Retina (tissue), 1 donor: ENCODE measurements around the gene RIPK1.

Experiments
- DNase-seq: peaks from one replicate; pipeline ENCODE4 v3.0.0-alpha.2; 2016

The RIPK1 gene

GRCh38 chr6:3086282-3086946, 18.1 kb downstream of the RIPK1 start:
- DNase-seq, result no peak

- DNase-seq, result no peak
These were observed 20.2 kb downstream of the RIPK1 start for GRCh38 chr6:3088446-3088845.

DNA sequence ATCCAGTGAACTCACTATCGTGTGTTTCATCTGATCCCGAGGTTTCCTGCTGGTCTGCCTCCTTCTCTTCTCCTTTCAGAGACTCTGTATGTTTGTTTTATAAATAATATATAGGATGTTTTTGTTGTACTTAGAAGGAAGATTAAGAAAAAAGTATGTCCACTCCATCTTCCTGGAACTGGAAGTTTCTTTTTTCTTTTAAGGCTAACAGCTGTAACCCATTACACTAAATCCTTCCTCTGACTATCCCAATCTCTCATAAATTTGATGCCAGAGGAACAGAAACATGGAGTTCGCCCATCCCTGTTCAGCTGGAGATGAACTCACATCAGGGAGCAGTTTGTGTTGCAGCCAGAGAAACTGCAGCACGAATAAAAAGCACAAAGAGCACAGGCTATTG, 20.7 kb downstream of the RIPK1 start:
- no peak for DNase-seq

DNA sequence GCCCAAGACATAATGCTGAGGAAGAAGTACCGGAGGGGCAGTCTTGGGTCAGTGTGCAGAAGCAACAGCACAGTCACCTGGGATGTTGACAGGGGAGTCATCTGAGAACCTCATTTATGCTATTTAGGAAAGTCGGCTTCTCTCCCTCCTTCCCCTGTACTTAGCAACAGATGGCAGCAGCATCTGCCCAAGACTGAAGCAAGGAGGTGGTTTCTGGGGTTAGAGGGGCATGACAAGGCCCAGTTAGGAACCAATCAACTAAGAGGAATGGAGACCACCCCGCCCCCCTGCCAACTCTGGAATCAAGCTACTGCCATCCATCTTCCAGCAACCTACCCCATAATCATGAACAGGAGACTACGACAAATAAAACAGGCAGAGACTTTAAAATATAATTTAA, 21.7 kb downstream of the RIPK1 start:
- peak; percentile 13 for DNase-seq

GRCh38 chr6:3094815-3095214, 26.5 kb downstream of the RIPK1 start:
- DNase-seq, result no peak

DNA sequence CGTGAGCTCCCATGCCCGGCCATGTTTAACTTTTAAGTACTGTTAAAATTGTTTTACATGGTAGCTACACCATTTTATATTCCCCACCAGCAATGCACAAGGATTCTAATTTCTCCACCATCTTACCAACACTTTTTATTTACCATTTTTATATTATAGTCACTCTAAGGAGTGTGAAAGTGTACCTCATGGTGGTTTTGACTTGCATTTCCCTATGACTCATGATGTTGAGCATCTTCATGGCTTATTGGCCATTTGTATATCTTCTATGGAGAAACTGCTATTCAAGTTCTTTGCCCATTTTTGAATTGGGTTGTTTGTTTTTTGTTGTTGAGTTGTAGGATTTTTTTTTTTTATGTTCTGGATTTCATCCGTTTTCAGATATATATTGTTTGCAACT, 34.6 kb downstream of the RIPK1 start:
- no peak for DNase-seq

GRCh38 chr6:3108746-3109414, 40.6 kb downstream of the RIPK1 start:
- DNase-seq, result no peak

GRCh38 chr6:3109761-3110160, 41.5 kb downstream of the RIPK1 start:
- DNase-seq, result no peak

DNA sequence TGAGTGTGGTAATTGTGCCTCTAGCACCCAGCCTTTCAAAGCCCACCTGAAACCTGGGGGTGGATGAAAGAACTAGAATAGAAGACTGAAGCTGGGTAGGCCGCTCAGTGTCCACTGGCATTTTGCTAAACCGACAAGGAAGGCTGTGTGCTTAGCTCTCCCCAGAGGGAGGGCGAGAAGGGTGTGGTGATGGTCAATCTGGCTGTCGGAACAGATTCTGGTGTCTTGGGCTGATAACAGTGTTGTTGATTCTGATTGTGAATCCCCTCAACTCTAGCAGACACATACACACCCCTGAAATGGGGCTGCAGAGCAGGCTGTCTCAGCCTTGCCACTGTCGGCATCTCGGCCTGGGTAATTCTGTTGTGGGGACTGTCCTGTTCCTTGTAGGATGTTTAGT, 46.1 kb downstream of the RIPK1 start:
- no peak for DNase-seq

GRCh38 chr6:3117912-3118352, 49.6 kb downstream of the RIPK1 start:
- DNase-seq, result no peak

DNA sequence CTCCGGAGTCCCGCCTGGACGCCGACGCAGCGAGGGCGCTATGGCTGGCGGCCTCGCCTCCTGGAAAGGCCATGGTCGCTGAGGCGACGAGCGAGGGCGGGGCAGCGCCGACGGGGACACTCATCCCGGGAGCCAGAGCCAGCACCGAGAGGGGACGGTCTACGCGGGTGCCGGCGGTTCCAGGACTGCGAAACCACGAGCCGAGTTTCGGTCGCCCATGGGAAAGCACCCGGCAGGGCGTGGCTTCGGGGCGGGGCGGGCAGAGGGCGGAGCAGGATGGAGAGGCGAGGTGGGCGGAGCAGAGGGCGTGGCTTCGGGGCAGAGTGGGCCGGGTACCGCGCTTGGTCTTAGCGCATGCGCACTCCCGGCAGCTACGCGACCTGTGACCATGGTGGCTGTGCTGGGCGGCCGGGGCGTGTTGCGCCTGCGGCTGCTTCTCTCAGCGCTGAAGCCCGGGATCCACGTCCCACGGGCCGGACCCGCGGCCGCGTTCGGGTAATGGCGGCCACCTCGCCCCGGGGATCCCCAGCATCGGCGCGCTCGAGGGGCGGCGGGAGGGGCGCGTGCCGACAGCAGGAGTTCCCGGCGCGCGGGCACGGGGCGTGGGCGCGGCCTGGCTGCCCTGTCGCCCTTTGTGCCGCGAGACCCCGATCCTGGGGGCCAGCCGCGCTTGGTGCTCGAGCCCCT, 50.2 kb downstream of the RIPK1 start, which contains the start of gene BPHL:
TSS of gene BPHL (plus strand) at position 359 of the 687 bp plus-strand sequence. CDS start at position 389, 30 bp downstream.
- peak; percentile 99 for DNase-seq

DNA sequence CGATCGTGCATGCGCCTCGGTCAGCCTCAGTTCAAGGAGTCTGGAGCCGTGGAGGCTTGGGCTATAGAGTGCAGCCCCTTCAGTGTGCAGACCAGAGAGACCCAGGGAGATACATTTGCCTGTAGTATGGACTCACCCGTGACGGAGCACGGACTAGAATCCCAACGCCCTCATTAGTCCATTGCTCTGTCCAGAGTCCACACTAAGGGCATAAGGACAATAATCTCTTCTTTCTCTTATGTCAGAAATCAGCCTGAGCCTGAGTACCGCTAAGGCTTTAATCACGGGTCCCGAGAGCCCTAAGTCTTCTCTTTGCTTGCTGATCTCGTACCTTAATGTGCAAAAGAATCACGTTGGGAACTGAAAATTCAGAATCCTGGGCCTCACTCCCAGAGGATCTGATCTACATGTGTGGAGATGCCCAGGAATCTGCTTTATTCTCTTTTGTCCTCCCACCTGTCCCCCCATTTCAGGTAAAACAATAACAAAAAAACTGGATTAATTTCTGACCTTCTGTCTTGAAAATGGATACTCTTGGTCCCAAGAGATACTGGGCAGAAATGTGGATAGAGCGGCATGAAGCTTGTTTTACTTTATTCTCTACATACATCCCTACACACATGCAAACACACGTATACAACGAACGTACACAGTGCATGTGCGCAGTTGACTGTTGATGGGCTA, 50.9 kb downstream of the RIPK1 start:
- no peak for DNase-seq

DNA sequence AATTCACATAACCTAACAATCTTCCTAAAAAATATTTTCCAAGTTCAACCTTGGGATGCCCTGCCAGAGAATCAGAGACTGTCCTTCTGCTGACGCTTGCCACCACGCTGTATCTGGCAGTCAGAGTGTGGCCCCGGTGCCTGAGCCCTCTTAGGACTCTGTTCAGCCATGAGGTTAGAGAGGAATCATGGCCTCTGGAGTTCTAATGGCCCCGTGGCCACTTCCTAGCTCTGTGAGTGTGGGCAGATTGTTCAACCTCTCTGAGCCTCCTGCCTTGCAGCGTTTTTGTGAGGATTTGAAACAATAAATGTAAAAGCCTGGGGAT, 52.4 kb downstream of the RIPK1 start:
- DNase-seq, result no peak

GRCh38 chr6:3122823-3123182, 54.5 kb downstream of the RIPK1 start:
- DNase-seq, result no peak

DNA sequence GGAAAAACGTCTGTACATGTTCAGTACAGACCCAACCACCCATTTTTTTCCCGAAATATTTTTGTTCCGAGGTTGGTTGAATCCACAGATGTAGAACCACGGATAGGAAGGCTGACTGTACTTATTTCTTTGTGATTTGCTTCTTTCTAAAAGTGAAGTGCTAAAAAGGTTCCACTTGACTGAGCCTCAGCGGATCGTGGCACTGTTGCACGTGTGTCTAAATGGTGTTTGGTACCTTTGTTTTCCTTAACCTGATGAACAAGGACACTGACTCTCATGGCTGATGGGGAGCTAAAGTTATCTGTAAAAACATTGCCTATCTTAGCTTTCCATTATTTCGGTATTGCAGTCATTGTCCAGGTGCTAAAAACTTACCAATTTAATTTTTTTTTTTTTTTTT, 56.4 kb downstream of the RIPK1 start:
- DNase-seq, result no peak

- no peak for DNase-seq
These were observed 57.5 kb downstream of the RIPK1 start for GRCh38 chr6:3125815-3126214.

DNA sequence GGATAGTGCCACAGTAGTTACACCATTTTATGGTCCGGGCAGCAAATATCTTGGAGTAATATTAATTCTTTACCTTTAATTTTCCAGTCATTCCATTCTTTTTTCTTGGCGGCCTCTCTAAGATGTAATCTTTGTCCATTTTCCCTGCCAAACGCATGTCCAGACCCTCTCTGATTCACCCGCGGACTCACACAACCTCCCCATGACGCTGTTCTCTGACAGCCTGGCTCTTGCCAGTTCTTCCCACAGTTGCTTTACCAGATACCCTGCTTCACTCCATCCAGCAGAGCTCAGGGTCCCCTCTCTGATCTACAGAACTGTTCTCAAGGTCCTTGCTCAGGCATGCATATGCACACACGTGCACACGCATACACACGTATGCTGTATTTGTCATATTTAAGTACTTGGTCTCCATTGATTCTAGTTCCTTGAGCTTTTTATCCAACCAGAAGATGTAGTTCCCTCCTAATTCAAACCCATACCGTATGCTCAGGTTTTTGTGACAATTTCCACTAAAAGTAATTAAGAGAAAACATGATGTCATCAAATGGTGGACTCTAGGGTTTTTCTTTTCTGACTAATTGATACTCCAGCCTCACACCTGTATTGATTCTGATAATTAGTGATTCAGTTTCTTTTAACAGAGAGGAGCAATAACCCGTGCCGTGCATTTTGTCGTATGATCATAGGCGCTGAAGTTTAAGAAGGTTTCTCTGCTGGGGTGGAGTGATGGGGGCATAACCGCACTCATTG, 60.2 kb downstream of the RIPK1 start:
- DNase-seq, result no peak

DNA sequence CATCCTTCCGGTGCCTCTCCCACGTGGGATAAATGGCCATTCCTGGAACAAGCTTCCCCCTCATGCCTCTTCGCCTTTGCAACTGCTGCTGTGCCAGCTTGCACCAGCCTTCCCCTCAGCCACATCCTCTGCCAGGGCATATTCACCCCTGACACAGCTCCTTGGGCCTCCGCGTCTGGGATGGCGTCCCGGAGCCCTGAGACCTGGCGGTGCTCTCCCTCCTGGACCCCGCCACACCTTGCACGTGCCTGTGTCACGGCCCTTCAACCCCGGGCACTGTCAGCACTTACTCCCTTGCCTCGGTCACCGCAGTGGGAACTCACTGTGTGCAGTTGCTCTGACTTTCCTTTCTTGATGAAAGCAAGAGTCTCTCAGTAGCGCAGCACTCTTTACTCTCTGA, 63.4 kb downstream of the RIPK1 start:
- DNase-seq, result no peak

DNA sequence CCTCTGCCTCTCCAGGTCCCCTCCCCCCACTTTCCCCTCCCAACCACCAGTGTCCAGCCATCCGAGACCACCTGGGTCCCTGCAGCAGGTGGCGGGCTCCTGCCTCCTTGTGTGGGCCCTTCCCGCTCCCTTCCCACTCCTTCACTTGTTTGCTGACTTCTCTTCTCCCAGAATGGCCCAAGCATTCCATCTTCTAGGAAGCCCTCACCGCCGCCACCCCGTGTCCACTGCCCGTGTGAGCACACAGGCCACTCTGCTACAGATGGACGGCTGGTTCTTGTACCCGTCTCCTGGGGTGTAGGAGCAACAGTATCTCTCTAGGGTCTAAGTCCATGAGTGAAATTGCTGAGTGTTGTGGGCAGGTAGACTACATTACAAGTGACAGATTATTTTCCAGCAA, 65.2 kb downstream of the RIPK1 start:
- DNase-seq, result no peak

DNA sequence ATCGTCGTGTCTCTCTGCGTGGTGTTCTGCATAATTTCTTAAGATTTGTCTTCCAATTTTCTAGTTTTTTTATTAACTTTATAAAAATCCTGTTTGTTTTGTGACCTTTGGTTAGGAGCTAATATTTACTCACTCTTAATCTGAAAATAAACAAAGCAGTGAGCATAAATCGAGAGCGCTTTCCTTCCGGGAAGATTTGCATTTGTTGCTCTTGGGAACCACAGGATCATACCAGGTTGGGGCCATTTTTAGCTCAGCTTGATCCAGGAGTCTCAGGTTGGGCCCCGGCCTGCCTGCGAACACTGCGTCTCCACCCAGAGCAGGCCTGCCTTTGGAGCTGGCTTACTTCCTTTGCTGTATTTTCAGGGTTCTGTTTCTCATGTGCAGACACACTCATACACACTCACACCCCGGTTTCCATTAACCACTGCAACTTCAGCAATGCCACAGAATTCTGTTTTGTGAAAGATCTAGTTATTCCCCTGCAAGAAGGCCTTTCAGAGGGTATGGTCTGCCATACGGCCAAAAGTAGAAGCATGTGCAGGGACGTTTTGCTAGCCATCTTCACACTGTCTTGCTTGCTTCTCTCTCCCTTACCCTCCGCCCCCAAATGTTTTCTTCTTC, 67.5 kb downstream of the RIPK1 start:
- no peak for DNase-seq

DNA sequence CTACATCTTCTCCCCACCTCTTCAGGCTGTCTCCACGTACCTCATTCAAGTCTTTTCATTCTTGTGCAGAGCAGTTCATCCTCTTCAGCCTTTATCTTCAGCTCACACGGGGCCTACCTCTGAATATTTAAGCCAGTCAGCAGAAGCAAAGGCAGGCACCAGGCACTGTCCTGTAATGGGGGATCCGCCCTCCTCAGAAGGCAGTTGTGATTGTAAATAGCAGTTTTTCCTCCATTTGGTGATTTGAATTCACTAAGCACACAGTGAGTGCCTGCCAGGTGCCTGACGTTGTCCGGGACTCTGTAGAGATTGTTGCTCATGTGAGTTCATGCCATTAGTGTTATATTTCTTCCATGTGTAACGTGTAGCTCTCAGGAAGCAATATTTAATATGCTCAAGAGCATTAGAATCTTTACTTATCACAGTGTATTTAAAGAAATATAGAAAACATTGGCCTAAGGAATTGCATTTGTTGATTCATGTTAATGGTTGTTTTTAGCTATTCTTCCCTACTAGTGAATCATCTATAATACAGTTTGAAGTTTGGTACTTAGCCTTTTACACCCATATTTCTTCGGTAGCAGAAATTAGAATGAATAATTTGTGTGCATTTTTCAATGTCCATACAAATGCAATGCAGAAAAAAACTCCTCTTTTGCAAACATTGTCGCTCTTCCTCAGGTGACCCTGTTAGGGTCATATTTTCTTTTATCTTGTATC, 68.2 kb downstream of the RIPK1 start:
- no peak for DNase-seq
